SHP77 treated with DMSO at 0.1 percent for 48 hours (cell line): Measurements from ENCODE around the gene RMND5A.
"Not testable (repeated sequence)": the region's sequence is repeated elsewhere in the genome, so short reads cannot be mapped to it uniquely, and the experiment has no call there.

ENCODE experiments used
- DNase-seq: peaks from one replicate; lab custom pipeline; 2025; lab: John Stamatoyannopoulos, UW

Gene RMND5A

DNA sequence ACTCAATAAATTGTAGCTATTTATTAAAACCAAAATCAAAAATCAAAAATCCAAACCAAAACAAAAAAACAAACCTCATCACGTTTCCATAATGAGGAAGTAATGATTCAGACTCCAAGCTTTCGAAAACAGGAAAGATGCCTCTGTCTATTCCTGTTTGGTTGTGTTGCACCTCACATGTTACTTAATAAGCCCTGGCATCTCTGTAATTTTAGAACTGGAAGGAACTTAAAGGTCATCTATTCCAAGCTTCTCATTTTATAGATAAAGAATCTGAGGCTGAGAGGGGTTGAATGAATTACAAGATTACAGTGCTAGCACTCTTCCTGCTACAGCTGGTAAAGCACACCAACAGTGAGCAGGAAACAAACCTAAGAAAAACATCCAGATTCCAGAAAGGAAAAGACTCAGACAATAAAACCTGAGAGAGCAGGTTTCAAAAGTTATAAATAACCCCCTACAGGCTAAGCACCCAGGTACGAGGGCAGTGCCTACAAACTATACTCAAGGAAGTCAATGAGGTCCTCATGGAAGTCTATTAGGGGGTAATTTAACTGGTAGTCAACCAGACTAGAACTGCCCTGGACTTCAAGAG is 5.4 kb upstream of the RMND5A start:
- DNase-seq = not testable (repeated sequence)

- not testable (repeated sequence) for DNase-seq
These were observed 841 bp upstream of the RMND5A start for GRCh38 chr2:86719263-86719636.

GRCh38 chr2:86720540-86721320 is 639 bp downstream of the RMND5A start:
- not testable (repeated sequence) for DNase-seq

GRCh38 chr2:86725706-86726105 is 5.6 kb downstream of the RMND5A start:
- DNase-seq = not testable (repeated sequence)

- DNase-seq = not testable (repeated sequence)
These were observed 12.0 kb downstream of the RMND5A start for GRCh38 chr2:86732040-86732525.

DNA sequence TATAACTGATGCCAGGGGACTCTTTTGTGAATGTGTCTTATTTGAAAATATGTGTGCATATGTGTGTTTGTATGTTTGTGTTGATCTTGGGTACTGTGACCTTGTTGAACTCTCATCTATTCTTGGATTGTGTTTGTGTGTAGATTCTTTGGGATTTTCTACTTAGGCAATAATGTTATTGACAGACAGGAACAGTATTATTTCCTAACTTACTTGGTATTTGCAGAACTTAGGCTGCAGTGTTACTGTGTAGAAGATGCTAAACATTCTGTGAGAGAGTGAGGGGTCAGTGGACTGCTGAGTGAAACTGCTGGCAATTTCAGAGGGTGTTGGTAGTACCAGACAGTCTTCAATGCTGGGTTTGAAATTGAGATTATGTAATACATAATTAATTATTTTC is 12.7 kb downstream of the RMND5A start:
- not testable (repeated sequence) for DNase-seq

- DNase-seq = not testable (repeated sequence)
These were observed 13.4 kb downstream of the RMND5A start for GRCh38 chr2:86733528-86733927.

- not testable (repeated sequence) for DNase-seq
These were observed 14.8 kb downstream of the RMND5A start for GRCh38 chr2:86734896-86735295.

DNA sequence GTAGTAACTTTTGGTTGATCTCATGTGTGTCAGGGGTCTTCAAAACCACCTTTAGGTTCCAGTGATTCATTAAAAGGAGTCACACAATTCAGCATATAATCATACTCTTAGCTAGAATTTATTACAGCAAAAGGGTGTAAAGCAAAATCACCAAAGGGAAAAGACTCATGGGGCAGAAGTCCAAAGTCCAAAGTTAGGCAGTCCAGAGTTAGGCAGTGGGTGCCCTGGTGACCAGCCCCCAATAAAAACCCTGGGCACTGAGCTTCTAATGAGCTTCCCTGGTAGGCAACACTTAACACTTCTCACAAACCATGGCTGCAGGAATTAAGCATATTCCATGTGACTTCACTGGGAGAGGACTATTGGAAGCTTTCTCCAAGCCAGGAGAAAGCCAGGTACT is 19.4 kb downstream of the RMND5A start:
- not testable (repeated sequence) for DNase-seq

DNA sequence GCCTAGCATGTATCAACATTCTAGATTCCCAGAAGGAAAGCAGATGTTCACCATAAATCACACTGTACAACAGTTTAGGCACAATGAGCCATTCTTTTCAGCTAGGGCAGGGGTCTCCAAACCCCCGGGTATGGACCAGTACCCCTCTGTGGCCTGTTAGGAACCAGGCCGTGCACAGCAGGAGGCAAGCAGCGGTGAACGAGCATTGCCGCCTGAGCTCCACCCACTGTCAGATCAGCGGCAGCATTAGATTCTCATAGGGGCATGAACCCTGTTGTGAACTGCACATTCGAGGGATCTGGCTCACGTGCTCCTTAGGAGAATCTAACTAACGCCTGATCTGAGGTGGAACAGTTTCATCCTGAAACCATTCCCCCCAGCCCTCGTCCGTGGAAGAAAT is 19.8 kb downstream of the RMND5A start:
- DNase-seq = not testable (repeated sequence)

DNA sequence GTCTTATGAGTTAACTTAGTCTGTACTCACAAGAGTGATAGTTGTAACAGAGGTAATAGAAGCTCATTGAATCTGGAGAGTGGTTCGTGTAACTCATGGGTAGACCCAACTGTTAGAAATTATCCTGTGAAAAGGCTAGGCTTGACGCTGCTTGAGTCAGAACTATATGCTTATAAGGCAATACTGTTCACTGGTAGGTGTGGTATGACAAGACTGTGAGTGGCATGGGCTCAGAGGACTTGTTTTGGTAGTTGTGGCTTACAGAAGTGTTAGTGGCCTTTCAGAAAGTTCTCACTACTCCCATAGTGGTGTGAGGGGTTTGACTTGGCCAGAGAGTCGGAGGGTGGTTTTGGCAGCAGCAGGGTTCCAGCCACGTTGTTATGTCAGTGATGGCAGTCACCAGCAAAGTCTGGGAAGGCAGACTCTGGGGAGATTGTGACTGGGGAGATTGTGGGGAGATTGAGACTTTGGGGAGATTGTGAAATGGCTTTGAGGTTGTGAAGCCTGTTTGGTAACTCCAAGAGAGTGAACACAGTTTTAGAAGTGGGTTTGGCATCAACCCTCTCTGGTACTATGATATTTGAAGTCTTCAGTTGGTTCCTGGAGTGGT is 21.9 kb downstream of the RMND5A start:
- DNase-seq = not testable (repeated sequence)

DNA sequence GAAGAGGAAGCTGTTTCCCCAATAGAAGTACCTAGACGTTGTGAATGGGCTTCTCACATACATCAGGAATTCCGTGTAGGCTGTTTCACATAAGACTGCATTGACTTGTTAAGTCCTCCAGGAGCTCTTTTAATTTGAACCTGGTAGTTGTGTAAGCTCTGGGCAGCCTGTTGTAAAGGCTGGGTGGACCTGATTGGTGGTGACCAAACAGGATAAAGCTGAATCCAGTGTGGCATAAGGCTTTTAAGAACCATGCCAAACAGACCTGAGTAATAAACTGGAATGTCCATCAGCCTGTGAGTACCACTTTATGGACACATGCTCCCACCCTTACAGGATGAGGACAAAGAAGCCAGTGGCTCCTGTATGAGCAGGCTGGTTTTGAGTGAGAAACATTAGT is 24.1 kb downstream of the RMND5A start:
- DNase-seq = no peak

DNA sequence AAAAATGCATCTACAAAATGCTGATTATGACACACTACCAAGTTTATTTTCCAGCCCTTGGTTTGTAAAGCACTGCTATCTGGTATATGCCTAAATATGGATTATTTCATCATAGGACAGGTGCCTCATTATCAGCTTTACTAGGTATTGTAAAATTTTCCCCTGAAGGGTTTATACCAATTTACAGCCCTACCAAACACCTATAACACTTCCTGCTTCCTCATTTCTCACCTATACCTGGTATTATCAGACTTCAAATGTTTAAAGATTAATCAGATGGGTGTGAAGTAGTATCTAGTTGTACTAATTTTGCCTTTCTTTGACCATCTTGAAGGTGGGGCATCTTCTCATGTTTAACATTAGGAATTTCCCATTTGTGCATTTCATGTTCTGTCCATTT is 26.8 kb downstream of the RMND5A start:
- DNase-seq = no peak

GRCh38 chr2:86747711-86748639 is 27.9 kb downstream of the RMND5A start:
- DNase-seq = no peak

GRCh38 chr2:86750240-86750839 is 30.2 kb downstream of the RMND5A start:
- no peak for DNase-seq

GRCh38 chr2:86751778-86752177 is 31.7 kb downstream of the RMND5A start:
- DNase-seq = no peak

DNA sequence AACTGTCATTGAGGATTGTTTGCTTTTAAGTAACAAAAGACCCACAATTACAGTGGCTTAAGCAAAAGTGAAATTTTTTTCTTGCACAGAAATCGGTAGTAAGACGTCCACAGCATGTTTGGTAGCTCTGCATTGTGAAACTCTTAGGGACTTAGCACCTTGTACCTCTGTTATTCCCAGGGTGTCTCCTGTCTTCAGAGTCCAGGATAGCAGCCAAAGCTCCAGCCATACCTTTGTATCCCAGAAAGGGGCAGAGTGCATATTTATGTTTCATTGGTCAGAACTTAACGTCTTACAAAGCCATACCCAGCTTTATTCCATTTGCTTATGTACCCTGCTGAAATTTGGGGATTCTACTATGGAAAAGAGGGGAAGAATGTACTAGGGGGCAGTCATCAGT is 32.8 kb downstream of the RMND5A start:
- DNase-seq = no peak

DNA sequence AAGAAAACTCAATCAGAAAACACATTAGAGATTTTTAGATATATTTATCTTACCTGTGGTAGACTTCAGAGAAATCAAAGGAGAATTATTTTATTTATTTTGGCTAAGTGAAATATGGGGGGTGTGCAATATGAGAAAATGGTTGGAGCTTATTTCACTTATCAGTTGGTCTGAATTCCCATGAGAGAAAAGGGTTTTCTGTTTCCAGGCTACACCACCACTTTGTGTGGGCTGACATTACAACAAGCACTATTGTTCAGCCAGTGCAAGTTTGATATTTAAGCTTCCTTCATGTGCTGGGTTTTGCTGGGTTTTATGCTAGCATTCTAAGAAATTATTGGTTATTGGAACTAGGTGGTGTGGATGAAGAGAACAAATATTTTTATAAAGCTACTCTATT is 33.5 kb downstream of the RMND5A start:
- no peak for DNase-seq

DNA sequence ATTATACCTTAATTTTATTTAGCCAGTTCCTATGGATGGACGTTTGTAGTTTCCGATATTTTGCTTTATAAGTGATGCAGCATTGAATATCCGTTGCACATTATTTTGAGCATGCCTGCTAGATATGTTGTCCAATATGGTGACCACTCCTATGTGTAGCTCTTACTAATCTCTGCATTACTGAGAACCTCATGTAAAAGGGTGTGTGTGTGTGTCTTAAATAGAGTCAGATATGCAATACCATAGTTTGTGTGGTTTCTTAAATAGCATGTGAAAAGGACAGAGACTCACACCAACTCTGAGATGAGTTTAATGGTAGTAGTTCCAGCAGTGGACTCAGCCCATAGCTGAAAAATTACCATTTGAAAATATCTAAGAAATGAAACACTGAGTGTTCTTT is 38.3 kb downstream of the RMND5A start:
- DNase-seq = no peak

- no peak for DNase-seq
These were observed 40.3 kb downstream of the RMND5A start for GRCh38 chr2:86760371-86760770.

GRCh38 chr2:86764661-86765309 is 44.7 kb downstream of the RMND5A start:
- no peak for DNase-seq
